Measurements from ENCODE around the gene TBC1D19. TPM values are rescaled to one million over a fixed set of nuclear protein-coding genes. Genes with fewer than 3 reads are reported as not detected.

TBC1D19 gene, protein sequence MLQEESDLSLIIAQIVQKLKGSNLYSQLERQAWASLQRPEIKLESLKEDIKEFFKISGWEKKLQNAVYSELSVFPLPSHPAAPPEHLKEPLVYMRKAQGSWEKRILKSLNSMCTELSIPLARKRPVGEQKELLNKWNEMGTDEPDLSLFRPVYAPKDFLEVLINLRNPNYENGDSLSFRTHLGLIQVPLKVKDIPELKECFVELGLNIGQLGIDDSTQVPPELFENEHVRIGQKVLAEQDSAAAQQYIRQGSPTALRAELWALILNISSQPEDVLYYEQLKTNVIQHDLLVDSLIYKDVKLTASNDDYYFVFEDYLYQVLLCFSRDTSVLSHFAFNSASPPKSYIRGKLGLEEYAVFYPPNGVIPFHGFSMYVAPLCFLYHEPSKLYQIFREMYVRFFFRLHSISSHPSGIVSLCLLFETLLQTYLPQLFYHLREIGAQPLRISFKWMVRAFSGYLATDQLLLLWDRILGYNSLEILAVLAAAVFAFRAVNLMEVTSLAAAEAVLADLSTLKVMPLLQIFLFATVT
- polyA plus RNA-seq: 8.6 and 10.3 TPM in 2 replicates

DNA sequence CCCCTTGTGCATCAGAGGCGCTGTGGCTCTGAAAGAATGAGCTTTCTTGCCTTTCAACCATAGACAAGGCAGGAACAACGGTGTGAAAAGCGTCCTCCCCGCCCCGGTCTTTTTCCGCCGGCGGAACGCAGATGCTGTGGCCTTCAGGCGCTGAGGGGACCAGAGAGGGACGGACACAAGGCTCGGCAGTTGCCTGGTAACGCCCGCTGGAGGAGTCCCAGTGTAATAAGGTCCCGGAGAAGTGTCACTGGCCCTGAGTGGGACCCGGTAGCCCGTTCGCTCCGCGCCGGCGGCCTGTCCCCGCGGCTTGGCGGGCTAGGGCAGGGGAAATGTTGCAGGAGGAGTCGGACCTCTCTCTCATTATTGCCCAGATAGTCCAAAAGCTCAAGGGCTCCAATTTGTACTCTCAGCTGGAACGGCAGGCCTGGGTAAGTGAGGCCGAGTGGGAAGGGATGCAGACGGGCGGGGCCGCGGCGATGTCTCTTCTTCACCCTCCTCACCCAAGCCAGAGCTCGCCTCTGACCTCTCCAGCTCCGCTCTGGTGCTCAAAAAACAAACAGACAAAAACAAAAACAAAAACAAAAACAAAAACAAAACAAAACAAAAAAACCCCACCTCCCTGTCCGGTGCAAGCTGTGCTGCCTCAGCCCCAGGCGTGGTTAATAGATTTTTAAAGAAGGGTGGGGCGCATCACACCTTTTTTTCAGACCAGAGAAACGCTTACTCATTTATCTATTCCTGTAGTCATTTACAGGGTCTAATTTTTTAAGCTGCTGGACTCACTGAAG lies at the start of gene TBC1D19:
Gene TBC1D19 (plus strand): TSS at position 220 of the 788 bp plus-strand sequence. CDS start 110 bp downstream, at position 330.

Other genes starting within 250 kb of the TBC1D19 start
- gene CCKAR, start 93.6 kb upstream of the TBC1D19 start, polyA plus RNA-seq: not detected in 2 replicates